Fibroblast of upper back skin (primary cell): ENCODE results near the gene C1orf87.
"Not testable (repeated sequence)": the region's sequence is repeated elsewhere in the genome, so short reads cannot be mapped to it uniquely, and the experiment has no call there.

ENCODE experiments used
- DNase-seq: peaks from one replicate; pipeline ENCODE4 v3.0.0-alpha.2; 2013

Gene C1orf87

GRCh38 chr1:59992040-59992820, 81.3 kb downstream of the C1orf87 start:
- no peak for DNase-seq

- DNase-seq, result no peak
Measured at GRCh38 chr1:59990470-59990869, 83.1 kb downstream of the C1orf87 start.

- DNase-seq, result no peak
Measured at GRCh38 chr1:59986516-59987310, 86.9 kb downstream of the C1orf87 start.

- DNase-seq, result no peak
Measured at GRCh38 chr1:59985911-59986515, 87.6 kb downstream of the C1orf87 start.

DNA sequence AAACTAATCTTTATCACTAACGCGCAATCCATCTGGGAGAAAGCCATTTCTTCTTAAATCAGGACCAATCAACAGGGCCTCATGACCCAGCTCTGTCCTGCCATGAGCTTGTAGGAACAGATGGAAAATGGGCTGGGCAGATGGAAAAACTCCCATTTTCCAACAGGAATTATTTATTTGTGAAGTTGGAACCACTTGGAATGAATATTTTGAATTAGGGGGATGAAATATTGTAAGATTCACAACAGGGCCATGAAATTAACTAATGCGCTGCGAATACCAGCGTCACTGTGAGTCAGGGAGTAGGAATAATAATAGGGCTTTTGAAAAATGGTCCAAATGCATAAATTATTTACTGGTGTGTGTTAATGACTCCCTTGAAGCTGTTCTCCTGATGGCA, 93.9 kb downstream of the C1orf87 start:
- no peak for DNase-seq

DNA sequence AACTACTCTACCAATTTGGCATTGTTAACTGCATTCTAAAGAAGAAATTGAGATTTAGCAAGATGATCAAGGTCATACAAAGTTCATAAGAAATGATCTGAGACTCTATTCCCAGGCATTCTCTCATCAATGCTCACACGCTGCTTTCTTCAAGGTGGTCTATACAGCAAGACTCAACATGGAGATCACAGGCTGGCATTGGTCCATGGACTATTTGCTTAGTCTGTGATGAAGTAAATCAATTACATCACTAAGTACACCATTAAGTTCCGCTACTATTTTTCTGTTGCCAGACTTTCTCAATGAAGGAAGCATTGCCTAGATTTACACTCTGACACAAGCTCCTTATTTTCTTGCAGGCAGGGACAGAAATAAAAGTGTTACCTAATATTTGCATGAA, 95.1 kb downstream of the C1orf87 start:
- no peak for DNase-seq

DNA sequence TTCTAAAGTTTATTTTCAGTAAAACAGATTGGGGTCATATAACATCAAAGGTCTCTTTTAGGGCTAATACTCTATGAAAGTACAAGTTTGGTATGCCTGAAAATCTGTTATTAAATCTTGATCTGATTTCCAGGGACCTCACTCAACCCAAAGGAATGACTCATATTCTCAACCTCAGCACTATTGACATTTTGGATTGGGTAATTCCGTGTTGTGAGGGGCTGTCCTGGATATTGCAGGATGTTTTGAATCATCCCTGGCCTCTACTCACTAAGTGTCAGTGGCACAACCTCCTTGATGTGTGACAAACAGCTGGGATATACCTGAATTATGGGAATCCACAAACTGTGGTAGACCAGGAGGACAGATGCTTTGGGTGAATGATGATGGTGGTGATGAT, 95.5 kb downstream of the C1orf87 start:
- DNase-seq, result peak; percentile 47

DNA sequence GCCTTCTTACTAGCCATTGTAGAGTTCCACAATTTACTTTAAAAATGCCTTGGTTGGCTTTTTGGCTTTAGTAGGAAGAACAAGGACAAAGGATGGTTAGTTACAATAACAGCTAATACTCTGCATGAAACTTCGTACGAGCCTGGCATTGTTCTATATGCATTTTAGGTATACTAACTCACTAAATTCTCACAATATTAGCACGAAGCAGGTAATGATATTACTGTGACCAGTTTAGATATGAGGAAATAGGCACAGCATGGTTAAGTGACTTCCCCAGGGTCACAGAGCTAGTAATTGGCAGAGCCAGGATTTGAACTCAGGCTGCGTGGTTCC, 96.5 kb downstream of the C1orf87 start:
- no peak for DNase-seq

DNA sequence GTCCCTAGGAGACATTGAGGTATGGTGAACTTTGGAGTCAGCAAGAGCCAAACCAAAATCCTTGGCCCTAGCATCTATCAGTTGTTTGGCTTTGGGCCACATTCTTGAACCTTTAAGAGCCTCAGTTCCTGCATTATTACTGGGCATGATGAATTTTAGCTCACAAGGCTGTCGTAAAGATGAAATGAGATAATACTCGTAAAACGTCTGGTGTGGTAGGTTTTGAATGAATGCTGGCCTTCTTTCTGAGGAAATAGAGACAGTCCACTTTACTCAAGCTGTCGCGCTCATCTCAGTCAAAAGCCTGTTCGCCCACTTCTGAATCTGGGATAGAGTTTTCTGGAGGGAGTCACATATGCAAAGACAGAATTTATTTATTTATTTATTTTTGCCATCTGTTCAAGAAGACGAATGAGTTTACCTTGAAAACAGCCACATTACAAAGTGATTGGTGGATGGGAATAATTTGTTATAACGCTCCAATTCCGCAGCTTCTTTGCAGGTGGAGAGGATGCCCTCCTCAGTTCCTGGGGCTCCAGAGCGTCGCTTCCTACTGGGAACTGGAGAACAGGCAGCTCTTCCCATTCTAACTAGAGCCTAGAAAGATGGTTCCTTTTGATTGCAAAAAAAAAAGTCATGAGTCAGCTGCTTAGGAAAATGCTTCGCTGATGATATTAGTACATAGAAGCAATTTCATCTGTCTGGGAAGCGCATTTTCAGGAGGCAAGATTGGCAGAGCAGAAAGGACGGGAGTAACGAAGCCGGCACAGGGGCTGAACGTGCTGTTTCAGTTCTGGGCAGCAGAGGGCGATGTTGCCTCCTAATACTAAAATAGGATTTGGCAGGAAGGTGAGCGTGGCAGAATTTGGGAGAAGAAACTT, 97.1 kb downstream of the C1orf87 start:
- peak; percentile 53 for DNase-seq

- DNase-seq, result no peak
Measured at GRCh38 chr1:59973719-59974118, 99.9 kb downstream of the C1orf87 start.

GRCh38 chr1:59972216-59972927, 101.2 kb downstream of the C1orf87 start:
- DNase-seq, result peak; percentile 48

DNA sequence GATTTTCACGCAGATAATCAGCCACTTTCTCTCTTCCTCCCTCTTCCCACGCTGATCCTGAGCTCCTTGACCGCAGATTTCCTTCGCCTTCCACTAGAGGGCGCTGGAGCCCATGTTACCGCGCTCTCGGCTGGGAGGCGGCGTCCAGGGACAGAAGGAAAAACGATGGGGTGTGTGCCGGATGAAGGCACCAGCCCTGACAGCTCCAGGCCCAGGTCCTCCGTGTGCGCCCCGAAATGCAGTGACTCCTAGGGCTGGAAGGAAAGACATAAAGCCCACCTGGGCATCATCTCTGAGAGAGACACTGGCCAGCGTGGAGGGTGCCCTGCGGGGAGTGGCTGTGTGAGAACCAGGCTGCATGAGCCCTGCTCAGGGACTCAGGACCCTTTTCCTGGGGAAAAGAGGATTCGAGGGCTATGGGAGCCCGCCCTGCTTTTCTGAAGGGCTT, 102.1 kb downstream of the C1orf87 start:
- DNase-seq, result peak; percentile 59

DNA sequence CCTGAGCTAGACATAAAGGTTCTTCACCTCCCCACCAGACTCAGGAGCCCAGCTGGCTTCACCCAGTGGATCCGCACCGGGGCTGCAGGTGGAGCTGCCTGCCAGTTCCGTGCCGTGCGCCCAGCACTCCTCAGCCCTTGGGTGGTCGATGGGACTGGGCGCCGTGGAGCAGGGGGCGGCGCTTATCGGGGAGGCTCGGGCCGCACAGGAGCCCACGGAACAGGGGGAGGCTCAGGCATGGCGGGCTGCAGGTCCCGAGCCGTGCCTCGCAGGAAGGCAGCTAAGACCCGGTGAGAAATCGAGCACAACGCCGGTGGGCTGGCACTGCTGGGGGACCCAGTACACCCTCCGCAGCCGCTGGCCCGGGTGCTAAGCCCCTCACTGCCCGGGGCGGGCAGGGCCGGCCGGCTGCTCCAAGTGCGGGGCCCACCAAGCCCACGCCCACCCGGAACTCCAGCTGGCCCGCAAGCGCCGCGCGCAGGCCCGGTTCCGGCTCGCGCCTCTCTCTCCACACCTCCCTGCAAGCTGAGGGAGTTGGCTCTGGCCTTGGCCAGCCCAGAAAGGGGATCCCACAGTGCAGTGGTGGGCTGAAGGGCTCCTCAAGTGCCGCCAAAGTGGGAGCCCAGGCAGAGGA, 103.9 kb downstream of the C1orf87 start:
- not testable (repeated sequence) for DNase-seq

DNA sequence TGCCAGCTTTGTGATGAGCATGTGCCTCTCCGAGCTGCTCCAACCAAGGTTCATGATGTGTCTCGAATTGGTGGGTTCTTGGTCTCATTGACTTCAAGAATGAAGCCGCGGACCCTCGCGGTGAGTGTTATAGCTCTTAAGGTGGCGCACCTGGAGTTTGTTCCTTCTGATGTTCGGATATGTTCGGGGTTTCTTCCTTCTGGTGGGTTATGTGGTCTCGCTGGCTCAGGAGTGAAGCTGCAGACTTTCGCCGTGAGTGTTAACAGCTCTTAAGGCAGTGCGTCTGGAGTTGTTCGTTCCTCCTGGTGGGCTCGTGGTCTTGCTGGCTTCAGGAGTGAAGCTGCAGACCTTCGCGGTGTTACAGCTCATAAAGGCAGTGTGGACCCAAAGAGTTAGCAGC, 104.8 kb downstream of the C1orf87 start:
- DNase-seq, result not testable (repeated sequence)

GRCh38 chr1:59967780-59968179, 105.8 kb downstream of the C1orf87 start:
- DNase-seq, result no peak

DNA sequence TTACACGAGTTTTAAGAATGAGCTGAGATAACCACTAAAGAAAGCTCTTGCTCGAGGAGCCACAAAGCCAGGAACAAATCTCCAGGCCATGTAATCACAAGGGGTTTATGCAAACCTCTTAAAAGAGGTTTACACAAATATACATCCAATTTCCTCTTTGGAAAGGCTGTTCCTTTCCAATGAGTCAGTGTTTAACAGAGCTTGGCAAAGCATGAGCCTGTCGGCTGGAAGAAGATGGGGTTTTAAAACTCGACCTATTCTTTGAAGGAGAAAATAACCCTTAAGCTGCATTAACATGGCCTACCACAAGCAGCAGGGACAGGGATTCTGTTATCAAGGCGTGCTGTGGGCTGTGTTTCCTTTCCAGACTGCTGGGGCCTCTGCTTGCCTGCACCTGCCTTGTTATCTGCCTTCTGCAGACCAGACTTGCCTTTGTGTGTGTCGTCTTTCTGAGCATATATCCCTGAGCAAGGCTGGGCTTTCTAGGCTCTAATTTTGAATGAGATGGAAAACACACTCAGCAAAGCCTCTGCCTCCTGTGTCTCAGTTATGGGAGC, 106.4 kb downstream of the C1orf87 start:
- peak; percentile 51 for DNase-seq

GRCh38 chr1:59952065-59952464, 121.5 kb downstream of the C1orf87 start:
- peak; percentile 28 for DNase-seq

DNA sequence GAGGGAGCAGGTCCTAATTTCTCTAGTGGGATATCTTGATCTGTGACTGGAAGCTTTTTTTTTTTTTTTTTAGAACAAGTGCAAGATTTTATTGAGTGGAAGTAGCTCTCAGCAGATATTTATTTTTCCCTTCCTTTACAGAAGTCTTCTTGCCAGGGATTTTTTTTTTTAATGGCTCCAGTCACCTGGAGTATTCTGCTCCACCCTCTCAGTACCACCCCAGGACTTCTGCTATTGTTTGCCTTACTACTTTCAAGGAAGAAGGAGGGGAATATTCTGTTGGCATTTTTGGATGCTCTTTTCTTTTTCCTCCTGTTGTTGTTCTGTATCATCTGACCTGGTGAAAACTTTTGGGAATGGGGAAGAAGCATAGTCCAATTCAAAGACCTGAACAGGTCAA, 123.9 kb downstream of the C1orf87 start:
- no peak for DNase-seq

DNA sequence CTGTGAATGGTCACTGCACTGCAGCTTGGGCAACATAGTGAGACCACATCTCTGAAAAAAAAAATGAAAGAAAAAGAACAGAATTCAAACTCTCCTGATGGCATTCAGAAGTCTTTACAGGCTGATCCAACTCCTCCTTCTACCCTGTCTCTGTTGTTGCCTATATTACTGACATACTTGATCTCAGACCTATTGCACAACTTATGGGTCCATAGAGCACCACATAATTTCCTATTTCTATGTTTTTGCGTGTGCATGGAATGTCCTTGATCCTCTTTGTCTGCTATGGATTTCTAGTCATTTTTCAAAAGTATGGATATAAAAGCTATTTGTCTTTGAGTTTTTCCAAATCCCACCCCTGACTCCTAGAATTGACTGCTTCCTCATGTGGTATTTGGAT, 124.6 kb downstream of the C1orf87 start:
- DNase-seq, result no peak

DNA sequence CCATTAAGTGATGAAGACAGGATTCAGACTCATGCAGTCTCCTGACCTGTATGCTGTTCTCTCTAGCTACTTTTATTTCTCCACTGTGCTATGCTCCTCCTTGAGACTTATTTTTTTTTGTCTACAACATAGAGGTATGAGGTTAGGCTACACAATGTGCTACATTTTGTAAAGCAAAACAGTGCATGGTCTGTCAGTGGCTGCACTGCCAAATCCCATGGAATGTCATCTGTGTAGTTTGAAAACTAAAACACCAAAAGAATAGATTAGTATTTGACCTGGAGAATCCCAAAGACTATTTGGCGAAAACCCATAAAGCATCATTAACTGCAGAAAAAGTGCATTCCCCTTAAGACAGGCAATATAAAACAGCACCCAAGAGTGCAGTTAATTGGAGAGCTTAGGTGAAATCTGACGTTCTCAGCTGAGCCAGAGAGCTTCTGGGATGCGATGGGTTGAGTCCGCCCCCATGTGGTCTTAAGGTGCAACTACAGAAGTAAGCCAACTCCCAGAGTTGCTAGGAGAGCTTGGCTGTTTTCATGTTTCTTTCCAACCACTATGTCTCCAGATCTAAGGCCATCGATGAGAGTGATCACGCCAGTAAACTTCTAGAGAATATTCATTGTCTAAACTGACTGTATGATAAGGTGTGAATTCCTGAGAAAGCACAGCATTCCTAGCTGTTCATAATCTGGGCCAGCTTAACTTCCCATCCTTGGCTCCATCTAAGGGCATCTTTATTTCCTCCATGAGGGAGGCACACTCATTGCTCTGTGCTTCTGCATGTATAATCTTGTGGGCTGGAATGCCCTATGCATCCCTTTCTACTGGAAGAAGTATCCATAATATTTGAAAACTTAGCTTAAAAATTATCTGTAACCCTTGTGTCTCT, 126.3 kb downstream of the C1orf87 start:
- DNase-seq, result peak; percentile 57
